ENCODE data around the gene TMEM91. TPM values are rescaled to one million over a fixed set of nuclear protein-coding genes. Genes with fewer than 3 reads are reported as not detected.
"Not testable (repeated sequence)": the region's sequence is repeated elsewhere in the genome, so short reads cannot be mapped to it uniquely, and the experiment has no call there.

The TMEM91 gene
- polyA plus RNA-seq, 1 donor, result 6.6 TPM

GRCh38 chr19:41353466-41354342, 22.6 kb upstream of the TMEM91 start, which contains the start of gene TGFB1:
Gene TGFB1 (minus strand): TSS chr19:41353922. CDS start chr19:41353044, 878 bp downstream.
- no peak for DNase-seq (ENCODE audit: low read depth)

GRCh38 chr19:41354343-41354953, 21.9 kb upstream of the TMEM91 start:
- no peak for DNase-seq (ENCODE audit: low read depth)

- no peak for DNase-seq (ENCODE audit: low read depth)
Measured at GRCh38 chr19:41355035-41355434, 21.3 kb upstream of the TMEM91 start.

- no peak for DNase-seq (ENCODE audit: low read depth)
Measured at GRCh38 chr19:41355802-41356201, 20.5 kb upstream of the TMEM91 start.

GRCh38 chr19:41356984-41357739, 19.2 kb upstream of the TMEM91 start:
- no peak for DNase-seq (ENCODE audit: low read depth)

- no peak for DNase-seq (ENCODE audit: low read depth)
Measured at GRCh38 chr19:41357746-41358145, 18.6 kb upstream of the TMEM91 start.

- DNase-seq (ENCODE audit: low read depth), result no peak
Measured at GRCh38 chr19:41359741-41360140, 16.6 kb upstream of the TMEM91 start.

GRCh38 chr19:41362143-41362847, 14.0 kb upstream of the TMEM91 start:
- no peak for DNase-seq (ENCODE audit: low read depth)

GRCh38 chr19:41363371-41363752, 13.0 kb upstream of the TMEM91 start:
- DNase-seq (ENCODE audit: low read depth), result no peak

- peak; percentile 96 for DNase-seq (ENCODE audit: low read depth)
Measured at GRCh38 chr19:41363753-41364523, 12.4 kb upstream of the TMEM91 start, which contains the start of gene B9D2. Gene B9D2 (minus strand): TSS chr19:41364149. CDS start chr19:41363519, 630 bp downstream.

- DNase-seq (ENCODE audit: low read depth), result no peak
Measured at GRCh38 chr19:41364524-41365391, 11.6 kb upstream of the TMEM91 start.

- no peak for DNase-seq (ENCODE audit: low read depth)
Measured at GRCh38 chr19:41366089-41366488, 10.2 kb upstream of the TMEM91 start.

- no peak for DNase-seq (ENCODE audit: low read depth)
Measured at GRCh38 chr19:41367848-41368301, 8.5 kb upstream of the TMEM91 start.

- no peak for DNase-seq (ENCODE audit: low read depth)
Measured at GRCh38 chr19:41369769-41370168, 6.6 kb upstream of the TMEM91 start.

- not testable (repeated sequence) for DNase-seq (ENCODE audit: low read depth)
Measured at GRCh38 chr19:41371119-41371518, 5.2 kb upstream of the TMEM91 start.

GRCh38 chr19:41371541-41371940, 4.8 kb upstream of the TMEM91 start:
- DNase-seq (ENCODE audit: low read depth), result no peak

GRCh38 chr19:41372501-41372900, 3.8 kb upstream of the TMEM91 start:
- DNase-seq (ENCODE audit: low read depth), result no peak

- DNase-seq (ENCODE audit: low read depth), result no peak
Measured at GRCh38 chr19:41373993-41374392, 2.3 kb upstream of the TMEM91 start.

GRCh38 chr19:41376998-41377365, 649 bp downstream of the TMEM91 start:
- no peak for DNase-seq (ENCODE audit: low read depth)
